Measurements from ENCODE around the gene KCTD2. TPM values are rescaled to one million over a fixed set of nuclear protein-coding genes. Genes with fewer than 3 reads are reported as not detected.

Gene KCTD2
- total RNA-seq, 1 donor, result 22.5 TPM

DNA sequence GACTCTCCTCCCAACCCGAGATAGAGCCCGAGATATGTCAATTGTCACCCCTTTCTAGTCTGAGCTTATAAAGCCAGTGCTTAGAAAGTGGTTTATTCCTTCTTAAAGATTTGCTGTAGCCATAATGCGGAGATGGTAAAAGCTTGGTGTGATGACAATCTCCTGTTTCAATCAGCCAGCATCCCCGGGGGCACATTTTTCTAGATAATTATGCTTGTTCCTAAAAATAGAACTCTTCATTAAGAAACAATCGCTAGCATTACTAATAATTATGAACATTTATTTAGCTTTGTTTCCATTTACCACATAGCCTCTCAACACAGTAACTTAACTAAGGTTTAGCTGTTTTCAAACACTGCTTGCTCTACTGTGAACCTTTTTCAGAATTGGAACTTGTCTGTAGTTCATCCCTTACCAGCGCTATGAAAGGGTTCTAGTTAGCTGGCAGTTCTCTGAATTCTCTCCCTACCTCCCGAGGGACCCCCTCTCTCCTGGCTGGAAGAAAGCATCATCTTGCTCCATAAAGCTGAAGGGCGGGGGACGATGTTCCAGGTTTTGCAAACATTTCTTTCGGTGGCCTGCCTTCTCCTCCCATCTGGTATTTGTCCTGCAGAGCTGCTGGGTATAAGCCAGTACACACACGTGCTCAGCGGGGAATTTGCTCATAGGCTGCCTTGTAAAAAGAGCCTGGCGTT, 35.5 kb upstream of the KCTD2 start:
- peak overlapping the region; percentile 91 for H3K4me3 ChIP-seq (ENCODE audit: low read depth, low read length)
- no peak for TF ChIP-seq CTCF (IDR thresholded peaks at IDR 0.05; ENCODE audit: insufficient read depth, low read depth, low read length)
- peak; percentile 88 for DNase-seq (ENCODE audit: low read depth)

DNA sequence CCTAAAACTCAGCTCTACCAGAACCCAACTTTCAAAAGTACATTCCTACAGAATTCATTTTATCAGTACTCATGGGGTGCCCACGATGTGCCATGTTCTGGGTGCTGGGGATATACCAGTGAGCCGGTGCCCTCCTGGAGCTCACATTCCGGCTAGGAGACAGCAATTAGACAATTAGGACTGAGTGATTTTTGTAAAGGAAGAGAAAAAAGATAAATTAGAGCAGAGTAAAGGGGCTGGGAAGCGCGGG, 35.0 kb upstream of the KCTD2 start:
- TF ChIP-seq CTCF (IDR thresholded peaks at IDR 0.05; ENCODE audit: insufficient read depth, low read depth, low read length), result no peak
- DNase-seq (ENCODE audit: low read depth), result no peak

DNA sequence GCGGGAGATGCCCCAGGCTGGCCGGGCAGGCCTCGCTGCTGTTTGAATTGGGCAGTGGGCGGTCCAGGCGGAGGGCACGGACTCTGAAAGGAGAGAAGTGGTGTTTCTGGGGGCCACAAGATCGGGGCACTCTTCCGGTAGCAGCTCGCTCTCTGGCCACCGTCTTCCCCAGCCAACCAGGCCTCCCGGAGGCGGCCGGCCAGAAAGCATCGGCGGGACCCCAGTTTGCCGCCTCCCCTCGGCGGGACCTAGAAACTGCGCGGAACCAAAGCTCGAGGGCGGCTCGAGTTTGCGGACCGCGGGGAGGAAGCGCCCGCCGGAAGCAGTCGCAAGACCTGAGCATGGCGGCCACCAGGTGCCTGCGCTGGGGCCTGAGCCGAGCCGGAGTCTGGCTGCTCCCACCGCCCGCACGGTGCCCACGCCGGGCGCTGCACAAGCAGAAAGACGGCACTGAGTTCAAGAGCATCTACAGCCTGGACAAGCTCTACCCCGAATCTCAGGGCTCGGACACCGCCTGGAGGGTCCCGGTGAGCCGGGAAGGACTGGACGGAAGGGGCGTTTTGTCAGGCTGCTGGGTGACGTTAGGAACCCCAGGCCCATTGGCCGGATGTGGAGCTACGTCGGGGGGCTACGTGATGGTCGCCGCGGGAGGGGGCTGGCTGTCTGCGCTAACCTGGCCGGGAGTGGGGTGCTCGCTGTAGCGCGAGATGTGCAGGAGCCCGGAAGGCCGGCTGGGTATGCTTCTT, 34.5 kb upstream of the KCTD2 start, which contains the start of gene MRPL58:
TSS of gene MRPL58 (plus strand) at position 325 of the 746 bp plus-strand sequence. CDS start at position 342, 17 bp downstream.
- DNase-seq (ENCODE audit: low read depth), result peak; percentile 82
- H3K4me3 ChIP-seq (ENCODE audit: low read depth, low read length), result peak within 1 kb of the TSS; percentile 91
- peak; percentile 57 for TF ChIP-seq CTCF (IDR thresholded peaks at IDR 0.05; ENCODE audit: insufficient read depth, low read depth, low read length)

More for the DNA sequence above, 35.0 kb upstream of the KCTD2 start:
- peak overlapping the region; percentile 91 for H3K4me3 ChIP-seq (ENCODE audit: low read depth, low read length)

- no peak for DNase-seq (ENCODE audit: low read depth)
- no peak for TF ChIP-seq CTCF (IDR thresholded peaks at IDR 0.05; ENCODE audit: insufficient read depth, low read depth, low read length)
- peak overlapping the region; percentile 91 for H3K4me3 ChIP-seq (ENCODE audit: low read depth, low read length)
Observed at GRCh38 chr17:75013092-75013559, 33.9 kb upstream of the KCTD2 start.

DNA sequence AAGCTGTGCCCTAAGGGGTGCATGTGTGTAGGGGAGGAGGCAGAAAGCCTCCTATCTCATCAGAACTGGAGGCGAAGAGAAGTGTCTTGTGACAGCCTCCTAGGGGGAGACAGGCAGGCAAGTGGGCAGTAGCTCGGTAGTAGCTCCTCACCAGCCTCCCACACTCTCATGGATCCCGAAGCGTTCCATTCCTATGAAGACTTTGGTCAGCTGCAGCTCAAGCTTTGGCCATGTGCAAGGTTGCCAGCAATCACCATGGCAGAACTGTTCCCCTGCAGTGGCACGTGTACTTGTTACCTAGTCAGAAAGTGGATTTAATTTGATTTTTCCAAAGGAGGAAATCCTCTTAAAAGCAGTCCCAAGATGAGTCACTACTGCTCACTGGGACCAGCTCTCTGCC, 27.9 kb upstream of the KCTD2 start:
- H3K4me3 ChIP-seq (ENCODE audit: low read depth, low read length), result no peak overlapping the region
- no peak for DNase-seq (ENCODE audit: low read depth)
- no peak for TF ChIP-seq CTCF (IDR thresholded peaks at IDR 0.05; ENCODE audit: insufficient read depth, low read depth, low read length)

GRCh38 chr17:75019710-75020109, 27.3 kb upstream of the KCTD2 start:
- DNase-seq (ENCODE audit: low read depth), result no peak
- no peak for TF ChIP-seq CTCF (IDR thresholded peaks at IDR 0.05; ENCODE audit: insufficient read depth, low read depth, low read length)
- no peak overlapping the region for H3K4me3 ChIP-seq (ENCODE audit: low read depth, low read length)

All from fibroblast of villous mesenchyme (primary cell).